Tibial nerve (tissue), 4 donors: ENCODE measurements around the gene SPIN4. TPM values are rescaled to one million over a fixed set of nuclear protein-coding genes. Genes with fewer than 3 reads are reported as not detected.
"Not testable (repeated sequence)": the region's sequence is repeated elsewhere in the genome, so short reads cannot be mapped to it uniquely, and the experiment has no call there.

Experiments used
- DNase-seq, 2 donors: peaks; one replicate each; pipeline ENCODE4 v3.0.0-alpha.2; 2019; ENCODE audit warnings: low spot score in 2 of 2
- H3K27ac ChIP-seq, 4 donors: fragments of 200-600 bp; sonication (generic) in 3 of 4; one replicate each; pipeline ENCODE4 v1.5.1; 2017 to 2019; ENCODE audit warnings: mild to moderate bottlenecking in 1 of 4
- H3K27me3 ChIP-seq, 2 donors: fragments of 200-600 bp; sonication (generic) in 1 of 2; one replicate each; pipeline versions ENCODE4 v1.5.1 to v1.6.0; 2017 to 2019
- H3K36me3 ChIP-seq, 3 donors: fragments of 200-600 bp; sonication (generic); one replicate each; pipeline ENCODE4 v1.5.1; 2018 to 2019
- H3K4me1 ChIP-seq, 4 donors: fragments of 200-600 bp; sonication (generic) in 3 of 4; one replicate each; pipeline ENCODE4 v1.5.1; 2017 to 2019
- H3K4me3 ChIP-seq, 4 donors: fragments of 200-600 bp; sonication (generic) in 3 of 4; one replicate each; pipeline ENCODE4 v1.5.1; 2017 to 2019; ENCODE audit warnings: mild to moderate bottlenecking in 1 of 4, moderate library complexity in 1 of 4
- H3K9me3 ChIP-seq, 4 donors: fragments of 200-600 bp; sonication (generic) in 3 of 4; one replicate each; pipeline ENCODE4 v1.5.1; 2017 to 2019
- EP300 ChIP-seq, 2 donors: sonication (generic); formaldehyde crosslinking; IDR thresholded peaks; one replicate each; pipeline ENCODE4 v1.6.1; 2017; ENCODE audit warnings: antibody characterized with exemption in 2 of 2, mild to moderate bottlenecking in 1 of 2
- POLR2A ChIP-seq, 2 donors: fragments of 450-650 bp; IDR thresholded peaks; one replicate each; pipeline ENCODE4 v1.6.1; 2017; ENCODE audit warnings: antibody characterized with exemption in 2 of 2, mild to moderate bottlenecking in 2 of 2, moderate library complexity in 2 of 2
- WGBS, 2 donors: methylation state at CpG; one replicate each; pipeline ENCODE4 v1.1.5; 2018; 5-methylcytosine and 5-hydroxymethylcytosine counted together
- total RNA-seq, 4 donors: library from RNA; depleted of rRNA; stranded (reverse); fragments of >200 nt; gene quantifications; one replicate each; pipeline ENCODE4 v1.1.0, GENCODE V29; 2016
- TF ChIP-seq, protein P1 (sequence below), 5 experiments: fragments of 200-600 bp in 3 of 5; fragments of 450-650 bp in 2 of 5; sonication (generic) in 3 of 5; IDR thresholded peaks; one replicate each; pipeline ENCODE4 v1.5.1; 2016 to 2019; ENCODE audit warnings: antibody characterized with exemption in 5 of 5, mild to moderate bottlenecking in 3 of 5, moderate library complexity in 2 of 5

The SPIN4 gene
- total RNA-seq = 1 to 10 TPM; 2.5 to 7.5 (median 4.5) TPM

DNA sequence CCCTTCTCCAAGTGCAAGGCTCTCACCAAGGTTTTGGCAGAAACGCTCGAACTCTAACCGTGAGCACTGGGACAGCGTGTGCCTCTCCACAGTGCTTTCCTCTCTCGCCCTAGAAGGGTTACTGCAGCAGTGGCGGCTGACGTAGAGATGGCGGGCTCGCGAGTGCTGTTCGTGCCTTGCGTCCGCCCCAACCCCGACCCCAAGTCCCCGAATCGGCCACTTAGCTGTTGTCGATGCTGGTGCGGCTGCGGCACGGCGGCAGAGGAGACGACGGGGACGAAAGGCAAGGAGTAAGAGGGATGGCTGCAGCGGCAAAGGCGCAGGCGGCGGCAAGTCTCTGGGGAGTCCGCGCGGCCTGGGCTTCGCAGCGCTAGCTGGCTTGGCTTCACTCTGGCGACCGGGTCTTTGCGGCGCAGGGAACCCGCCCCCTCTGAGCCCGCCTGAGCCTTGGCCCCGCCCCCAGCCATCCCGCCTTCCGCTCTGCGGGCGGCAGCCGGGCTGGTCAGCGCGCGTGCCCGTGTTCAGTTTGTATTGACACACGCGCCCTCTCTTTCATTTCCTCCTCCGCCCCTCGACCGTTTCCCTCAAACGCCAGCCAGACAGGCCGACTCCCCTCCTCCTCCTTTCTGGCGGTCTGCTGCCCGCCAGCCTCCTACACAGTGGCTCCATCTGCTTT is at the start of gene SPIN4:
Gene SPIN4 (minus strand): TSS at position 392 of the 676 bp plus-strand sequence. CDS start 513 bp downstream, outside the sequence.
- peak; percentile 57 for TF ChIP-seq POLR2A (IDR thresholded peaks at IDR 0.05)
- TF ChIP-seq, protein P1, sequence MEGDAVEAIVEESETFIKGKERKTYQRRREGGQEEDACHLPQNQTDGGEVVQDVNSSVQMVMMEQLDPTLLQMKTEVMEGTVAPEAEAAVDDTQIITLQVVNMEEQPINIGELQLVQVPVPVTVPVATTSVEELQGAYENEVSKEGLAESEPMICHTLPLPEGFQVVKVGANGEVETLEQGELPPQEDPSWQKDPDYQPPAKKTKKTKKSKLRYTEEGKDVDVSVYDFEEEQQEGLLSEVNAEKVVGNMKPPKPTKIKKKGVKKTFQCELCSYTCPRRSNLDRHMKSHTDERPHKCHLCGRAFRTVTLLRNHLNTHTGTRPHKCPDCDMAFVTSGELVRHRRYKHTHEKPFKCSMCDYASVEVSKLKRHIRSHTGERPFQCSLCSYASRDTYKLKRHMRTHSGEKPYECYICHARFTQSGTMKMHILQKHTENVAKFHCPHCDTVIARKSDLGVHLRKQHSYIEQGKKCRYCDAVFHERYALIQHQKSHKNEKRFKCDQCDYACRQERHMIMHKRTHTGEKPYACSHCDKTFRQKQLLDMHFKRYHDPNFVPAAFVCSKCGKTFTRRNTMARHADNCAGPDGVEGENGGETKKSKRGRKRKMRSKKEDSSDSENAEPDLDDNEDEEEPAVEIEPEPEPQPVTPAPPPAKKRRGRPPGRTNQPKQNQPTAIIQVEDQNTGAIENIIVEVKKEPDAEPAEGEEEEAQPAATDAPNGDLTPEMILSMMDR (IDR thresholded peaks at IDR 0.05) = no peak
- peak in 1 of 2 donors; percentile 82 for TF ChIP-seq EP300 (IDR thresholded peaks at IDR 0.05)
- H3K27ac ChIP-seq = peak within 1 kb of the TSS; percentile 17 to 86 (median 78)
- H3K4me1 ChIP-seq = peaks cover 0 to 3% (median 0%) of the 10 kb centered on the region in 4 donors
- H3K9me3 ChIP-seq = no peaks in the 10 kb centered on the region
- H3K36me3 ChIP-seq = no peaks in the 10 kb centered on the region
- no peaks in the 10 kb centered on the region for H3K27me3 ChIP-seq
- peak; percentile 40 to 65 for DNase-seq
- WGBS, 2 donors = 1 to 28% methylated on average over 12 to 58 of the region's 58 CpGs
- H3K4me3 ChIP-seq = peak within 1 kb of the TSS; percentile 54 to 68 (median 67)

DNA sequence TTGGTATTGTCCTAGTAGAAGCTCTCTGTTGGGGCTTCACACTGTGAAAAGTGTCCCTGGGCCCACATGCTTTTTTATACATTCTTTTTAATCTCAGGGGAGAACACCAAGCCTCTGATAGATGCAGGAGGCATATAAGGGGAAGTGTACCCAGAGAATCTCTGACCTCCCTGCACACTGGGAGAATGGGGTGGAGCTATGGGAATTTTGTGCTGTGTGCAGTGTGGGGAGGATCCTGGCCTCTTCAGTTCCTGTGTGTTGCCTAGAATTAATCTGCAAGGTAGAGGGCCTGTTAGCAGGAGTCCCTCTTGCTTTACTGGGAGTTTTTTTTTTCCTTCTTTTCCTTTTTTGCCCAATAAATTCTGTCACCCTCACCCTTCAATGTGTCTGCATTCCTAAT is 49.2 kb upstream of the SPIN4 start:
- H3K4me3 ChIP-seq = no peak overlapping the region
- H3K4me1 ChIP-seq = no peaks in the 10 kb centered on the region
- no peak for DNase-seq
- H3K27me3 ChIP-seq = no peaks in the 10 kb centered on the region
- peaks cover 0 to 8% (median 0%) of the 10 kb centered on the region in 4 donors for H3K9me3 ChIP-seq
- H3K36me3 ChIP-seq = no peaks in the 10 kb centered on the region
- H3K27ac ChIP-seq = no peak overlapping the region
- TF ChIP-seq EP300 (IDR thresholded peaks at IDR 0.05) = no peak
- TF ChIP-seq, protein P1 (IDR thresholded peaks at IDR 0.05) = no peak
- TF ChIP-seq POLR2A (IDR thresholded peaks at IDR 0.05) = no peak

DNA sequence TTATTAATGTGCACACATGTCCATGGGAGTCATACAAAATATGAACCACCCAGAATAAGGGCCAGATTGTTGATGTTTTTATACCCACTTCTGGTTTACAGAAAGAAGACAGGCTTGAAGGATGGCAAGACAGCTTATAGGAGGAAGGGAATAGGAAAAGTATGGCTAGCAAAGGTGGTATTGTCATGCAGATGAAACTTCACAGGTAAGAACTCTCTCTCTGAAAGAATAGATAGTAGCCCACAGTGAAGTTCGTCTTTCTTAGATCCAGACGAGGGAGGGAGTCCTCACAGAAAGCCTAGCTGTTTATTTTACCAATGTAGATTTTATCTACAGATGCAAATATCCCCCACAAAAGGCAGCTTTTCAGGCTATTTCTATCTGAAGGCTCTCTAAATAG is 43.7 kb upstream of the SPIN4 start:
- peaks cover 0 to 8% (median 0%) of the 10 kb centered on the region in 4 donors for H3K9me3 ChIP-seq
- no peak overlapping the region for H3K27ac ChIP-seq
- no peak for DNase-seq
- no peaks in the 10 kb centered on the region for H3K36me3 ChIP-seq
- TF ChIP-seq, protein P1 (IDR thresholded peaks at IDR 0.05) = no peak
- TF ChIP-seq EP300 (IDR thresholded peaks at IDR 0.05) = no peak
- no peaks in the 10 kb centered on the region for H3K4me1 ChIP-seq
- H3K27me3 ChIP-seq = no peaks in the 10 kb centered on the region
- H3K4me3 ChIP-seq = no peak overlapping the region
- 51 to 53% methylated on average over 2 of the region's 2 CpGs for WGBS, 2 donors

DNA sequence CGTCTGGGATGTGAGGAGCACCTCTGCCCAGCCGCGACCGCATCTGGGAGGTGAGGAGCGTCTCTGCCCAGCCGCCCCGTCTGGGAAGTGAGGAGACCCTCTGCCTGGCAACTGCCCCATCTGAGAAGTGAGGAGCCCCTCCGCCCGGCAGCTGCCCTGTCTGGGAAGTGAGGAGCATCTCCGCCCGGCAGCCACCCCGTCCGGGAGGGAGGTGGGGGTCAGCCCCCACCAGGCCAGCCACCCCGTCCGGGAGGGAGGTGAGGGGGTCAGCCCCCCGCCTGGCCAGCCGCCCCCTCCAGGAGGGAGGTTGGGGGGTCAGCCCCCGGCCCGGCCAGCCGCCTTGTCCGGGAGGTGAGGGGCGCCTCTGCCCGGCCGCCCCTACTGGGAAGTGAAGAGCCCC is 42.0 kb upstream of the SPIN4 start:
- not testable (repeated sequence) for H3K36me3 ChIP-seq, H3K9me3 ChIP-seq, DNase-seq, H3K27me3 ChIP-seq, H3K27ac ChIP-seq, H3K4me3 ChIP-seq, H3K4me1 ChIP-seq
- 98% methylated on average over 7 of the region's 24 CpGs; no CpG with 5 or more reads in 1 of the 2 donors for WGBS, 2 donors

DNA sequence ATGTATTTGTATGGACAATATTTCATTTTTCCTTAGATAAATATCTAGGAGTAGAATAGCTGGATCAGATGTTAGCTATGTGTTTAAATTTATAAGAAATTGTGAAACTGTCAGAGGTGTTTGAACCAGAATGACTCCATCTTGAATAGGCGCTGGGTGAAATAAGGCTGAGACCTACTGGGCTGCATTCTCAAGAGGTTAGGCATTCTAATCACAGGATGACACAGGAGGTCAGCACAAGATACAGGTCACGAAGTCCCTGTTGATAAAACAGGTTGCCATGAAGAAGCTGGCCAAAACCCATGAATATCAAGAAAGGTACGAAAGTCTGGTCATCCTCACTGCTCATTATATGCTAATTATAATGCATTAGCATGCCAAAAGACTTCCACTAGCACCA is 36.3 kb upstream of the SPIN4 start:
- no peaks in the 10 kb centered on the region for H3K36me3 ChIP-seq
- H3K27me3 ChIP-seq = no peaks in the 10 kb centered on the region
- no peaks in the 10 kb centered on the region for H3K4me1 ChIP-seq
- H3K27ac ChIP-seq = no peak overlapping the region
- no peaks in the 10 kb centered on the region for H3K9me3 ChIP-seq
- TF ChIP-seq EP300 (IDR thresholded peaks at IDR 0.05) (no peak), POLR2A (IDR thresholded peaks at IDR 0.05) (no peak)
- TF ChIP-seq, protein P1 (IDR thresholded peaks at IDR 0.05) = no peak
- no peak for DNase-seq
- H3K4me3 ChIP-seq = no peak overlapping the region
- WGBS, 2 donors = 81 to 97% methylated on average over 3 of the region's 3 CpGs

DNA sequence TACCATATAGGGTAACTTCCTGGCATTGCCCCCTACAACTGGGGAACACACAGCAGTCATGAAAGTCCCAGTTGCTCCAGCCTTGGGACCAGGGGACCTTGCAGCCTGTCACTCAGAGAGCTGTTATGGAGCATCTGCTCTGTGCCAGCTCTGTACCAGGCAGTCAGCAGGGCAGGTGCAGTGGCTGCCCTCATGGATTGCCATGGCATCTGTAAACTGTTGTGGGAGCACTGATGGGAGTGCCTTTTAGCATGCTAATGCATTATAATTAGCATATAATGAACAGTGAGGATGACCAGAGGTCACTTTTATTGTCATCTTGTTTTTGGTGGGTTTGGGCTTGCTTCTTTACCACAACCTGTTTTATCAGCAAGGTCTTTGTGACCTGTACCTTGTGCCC is 33.1 kb upstream of the SPIN4 start:
- not testable (repeated sequence) for H3K27me3 ChIP-seq, H3K9me3 ChIP-seq, H3K27ac ChIP-seq, H3K36me3 ChIP-seq, DNase-seq, H3K4me3 ChIP-seq, H3K4me1 ChIP-seq

DNA sequence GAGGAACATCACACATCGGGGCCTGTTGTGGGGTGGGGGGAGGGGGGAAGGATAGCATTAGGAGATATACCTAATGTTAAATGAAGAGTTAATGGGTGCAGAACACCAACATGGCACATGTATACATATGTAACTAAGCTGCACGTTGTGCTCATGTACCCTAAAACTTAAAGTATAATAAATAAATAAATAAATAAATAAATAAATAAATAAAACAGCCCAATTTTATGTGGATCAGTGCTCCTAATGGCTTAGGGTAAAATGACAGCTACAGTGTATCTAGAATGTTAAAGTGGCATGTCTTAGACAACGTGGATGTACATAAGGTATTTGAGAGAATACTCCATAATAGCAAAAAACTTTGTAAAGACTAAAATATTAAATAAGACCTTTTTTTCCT is 21.9 kb upstream of the SPIN4 start:
- DNase-seq, H3K27ac ChIP-seq, H3K27me3 ChIP-seq, H3K36me3 ChIP-seq, H3K9me3 ChIP-seq, H3K4me1 ChIP-seq, H3K4me3 ChIP-seq: not testable (repeated sequence)
- WGBS, 2 donors = 89 to 95% methylated on average over 3 of the region's 3 CpGs

DNA sequence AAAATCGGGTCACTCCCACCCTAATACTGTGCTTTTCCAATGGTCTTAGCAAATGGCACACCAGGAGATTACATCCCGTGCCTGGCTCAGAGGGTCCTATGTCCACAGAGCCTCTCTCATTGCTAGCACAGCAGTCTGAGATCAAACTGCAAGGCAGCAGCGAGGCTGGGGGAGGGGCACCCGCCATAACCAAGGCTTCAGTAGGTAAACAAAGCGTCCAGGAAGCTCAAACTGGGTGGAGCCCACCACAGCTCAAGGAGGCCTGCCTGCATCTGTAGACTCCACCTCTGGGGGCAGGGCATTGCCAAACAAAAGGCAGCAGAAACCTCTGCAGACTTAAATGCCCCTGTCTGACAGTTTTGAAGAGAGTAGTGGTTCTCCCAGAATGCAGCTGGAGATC is 16.6 kb upstream of the SPIN4 start:
- DNase-seq = not testable (repeated sequence)

More for the DNA sequence above, 16.6 kb upstream of the SPIN4 start:
- not testable (repeated sequence) for H3K27ac ChIP-seq, H3K4me3 ChIP-seq, H3K27me3 ChIP-seq, H3K4me1 ChIP-seq, H3K36me3 ChIP-seq
- peaks cover 0 to 10% (median 4%) of the 10 kb centered on the region in 4 donors for H3K9me3 ChIP-seq
- 85 to 88% methylated on average over 3 to 5 of the region's 5 CpGs for WGBS, 2 donors
